HUES64 (cell line): ENCODE measurements around the gene C3AR1.
"Not testable (repeated sequence)": the region's sequence is repeated elsewhere in the genome, so short reads cannot be mapped to it uniquely, and the experiment has no call there.

Source experiments
- H3K27ac ChIP-seq: 2 replicates; pipeline ENCODE4 v1.7.0; 2013; ENCODE audit warnings: low read depth, low read length, inconsistent platforms
- H3K27me3 ChIP-seq: 2 replicates; pipeline ENCODE4 v1.6.1; 2013; ENCODE audit warnings: mild to moderate bottlenecking, low read length; ENCODE audit not compliant: insufficient read depth
- H3K36me3 ChIP-seq: 2 replicates; pipeline ENCODE4 v1.6.1; 2013; ENCODE audit warnings: mild to moderate bottlenecking, low read length; ENCODE audit not compliant: insufficient read depth
- H3K4me1 ChIP-seq: 2 replicates; pipeline ENCODE4 v1.6.1; 2013; ENCODE audit warnings: mild to moderate bottlenecking, low read length, moderate library complexity; ENCODE audit not compliant: insufficient read depth
- H3K4me3 ChIP-seq: 2 replicates; pipeline ENCODE4 v1.5.1; 2013; ENCODE audit warnings: mild to moderate bottlenecking, low read length, moderate library complexity
- H3K9ac ChIP-seq: 2 replicates; pipeline ENCODE4 v1.6.1; 2013; ENCODE audit warnings: mild to moderate bottlenecking, low read depth, low read length
- H3K9me3 ChIP-seq: 2 replicates; pipeline ENCODE4 v1.6.1; 2013; ENCODE audit warnings: low read depth, low read length; ENCODE audit not compliant: insufficient read depth
- WGBS: fragments of 150-250, 120-280 bp; methylation state at CpG from one replicate; pipeline ENCODE4 v1.1.7; 2013; ENCODE audit warnings: missing lambda C conversion rate; 5-methylcytosine and 5-hydroxymethylcytosine counted together

Gene C3AR1

DNA sequence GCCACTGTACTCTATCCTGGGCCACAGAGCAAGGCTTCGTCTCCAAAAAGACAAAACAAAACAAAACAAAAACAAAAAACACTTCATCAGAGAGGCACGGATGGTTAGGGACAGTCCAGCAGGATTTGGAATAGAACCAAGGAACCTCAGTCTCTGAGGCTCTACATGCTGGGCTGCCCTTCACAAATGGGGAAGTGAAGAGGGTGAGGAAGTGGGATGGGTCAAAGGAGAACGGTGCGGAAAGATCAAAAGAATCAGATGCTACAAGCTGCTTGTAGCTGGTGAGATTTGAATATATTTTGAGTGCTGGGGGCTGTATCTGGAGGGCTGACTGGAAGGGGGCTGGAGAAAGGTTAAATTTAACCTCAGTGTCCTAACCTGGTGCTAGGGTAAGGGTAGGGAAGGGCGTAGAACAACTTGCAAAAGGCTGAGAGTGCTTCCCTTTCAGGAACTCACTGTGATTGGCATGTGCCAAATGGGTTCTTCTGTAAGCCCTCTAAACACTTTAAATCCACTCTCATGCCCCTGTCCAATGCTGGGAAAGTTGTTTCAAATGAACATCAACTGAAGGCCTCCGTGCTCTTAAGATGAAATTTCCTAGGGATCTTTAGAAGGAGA, 29.0 kb downstream of the C3AR1 start:
- WGBS, result 33% methylated on average over 6 of the region's 6 CpGs
- peaks cover 50% of the 10 kb centered on the region for H3K4me1 ChIP-seq
- H3K9ac ChIP-seq, result no peak overlapping the region
- H3K9me3 ChIP-seq, result no peaks in the 10 kb centered on the region
- H3K27me3 ChIP-seq, result no peaks in the 10 kb centered on the region
- H3K27ac ChIP-seq, result no peak overlapping the region
- peaks cover 17% of the 10 kb centered on the region for H3K36me3 ChIP-seq
- H3K4me3 ChIP-seq, result no peak overlapping the region

DNA sequence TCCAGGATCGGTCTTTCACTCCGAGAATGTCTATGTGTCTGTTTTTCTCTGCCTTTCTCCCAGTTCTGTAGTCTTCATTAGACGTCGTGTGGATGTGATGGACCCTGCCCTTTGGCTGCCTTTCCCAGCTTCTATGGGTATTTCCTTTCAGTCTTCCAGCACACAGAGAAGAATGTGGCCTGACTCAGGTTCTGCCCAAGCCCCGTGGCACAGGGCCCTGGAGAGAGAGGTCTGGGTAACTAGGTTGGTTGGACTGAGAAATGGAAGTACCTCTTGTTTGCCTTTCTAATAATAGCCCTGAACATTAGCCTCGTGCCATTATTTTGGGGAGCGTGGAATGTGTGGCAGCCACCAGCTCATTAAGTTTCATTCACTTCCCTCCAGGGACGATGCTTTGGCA, 29.8 kb downstream of the C3AR1 start:
- WGBS, result 88% methylated on average over 8 of the region's 8 CpGs
- no peaks in the 10 kb centered on the region for H3K9me3 ChIP-seq
- H3K4me1 ChIP-seq, result peaks cover 50% of the 10 kb centered on the region
- H3K9ac ChIP-seq, result no peak overlapping the region
- no peak overlapping the region for H3K27ac ChIP-seq
- H3K36me3 ChIP-seq, result peaks cover 10% of the 10 kb centered on the region
- H3K27me3 ChIP-seq, result no peaks in the 10 kb centered on the region
- no peak overlapping the region for H3K4me3 ChIP-seq

DNA sequence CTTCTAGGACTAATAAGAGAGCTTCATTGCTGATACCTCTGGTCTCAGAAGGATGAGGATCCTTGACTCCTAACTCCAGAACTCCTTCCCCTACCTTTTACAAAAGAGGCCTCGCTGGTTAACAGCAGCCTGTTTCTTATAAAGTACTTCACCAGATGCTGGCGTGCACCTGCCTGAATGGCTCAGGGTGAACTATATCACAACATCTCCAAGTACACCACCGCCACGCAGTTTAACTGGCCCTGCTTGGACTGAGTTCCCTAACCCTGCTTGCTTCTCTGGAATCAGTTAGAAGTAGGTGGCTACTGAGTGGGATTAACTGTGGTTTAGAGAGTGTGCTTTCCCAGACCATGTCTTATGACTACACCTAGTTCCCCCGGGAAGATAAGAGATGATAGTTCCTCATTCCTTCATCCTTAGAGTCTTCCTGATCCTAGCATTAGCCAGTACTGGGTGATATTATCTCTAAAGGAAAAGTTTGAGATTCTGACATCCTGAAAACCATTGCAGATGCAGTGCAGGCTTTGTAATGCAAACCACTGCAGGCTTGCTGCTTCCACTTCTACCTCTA, 30.6 kb downstream of the C3AR1 start:
- WGBS, result 76% methylated on average over 5 of the region's 5 CpGs
- H3K9ac ChIP-seq, result no peak overlapping the region
- peaks cover 5% of the 10 kb centered on the region; the same call in 1 of the 2 replicates for H3K36me3 ChIP-seq
- H3K27ac ChIP-seq, result no peak overlapping the region
- no peaks in the 10 kb centered on the region for H3K9me3 ChIP-seq
- H3K27me3 ChIP-seq, result no peaks in the 10 kb centered on the region
- peaks cover 50% of the 10 kb centered on the region for H3K4me1 ChIP-seq
- H3K4me3 ChIP-seq, result no peak overlapping the region; the same call in 1 of the 2 replicates

DNA sequence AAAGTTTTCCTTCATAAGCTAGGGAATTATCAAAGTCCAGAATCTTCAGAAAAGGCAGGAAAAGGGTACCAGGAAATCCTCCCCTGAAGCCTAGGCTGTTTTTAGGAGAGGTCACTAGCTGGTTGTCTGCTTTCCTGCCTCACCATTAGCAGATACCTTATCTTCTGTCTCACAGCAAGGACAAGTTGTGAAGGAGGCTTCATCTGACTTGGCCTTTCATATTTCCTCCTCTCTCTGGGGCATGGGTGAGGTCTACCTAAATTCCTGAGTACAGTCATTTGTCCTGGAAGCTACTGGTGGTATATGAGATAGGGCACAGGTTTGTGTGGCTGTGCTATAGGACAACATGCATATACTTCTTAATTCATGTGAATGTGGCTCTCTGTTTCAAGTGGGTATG, 31.4 kb downstream of the C3AR1 start:
- Histone ChIP-seq H3K27me3 (no peaks in the 10 kb centered on the region), H3K4me3 (peak overlapping the region; percentile 78; the same call in 1 of the 2 replicates), H3K4me1 (peaks cover 50% of the 10 kb centered on the region), H3K36me3 (peaks cover 2% of the 10 kb centered on the region; the same call in 1 of the 2 replicates), H3K9ac (no peak overlapping the region), H3K9me3 (no peaks in the 10 kb centered on the region), H3K27ac (no peak overlapping the region)

DNA sequence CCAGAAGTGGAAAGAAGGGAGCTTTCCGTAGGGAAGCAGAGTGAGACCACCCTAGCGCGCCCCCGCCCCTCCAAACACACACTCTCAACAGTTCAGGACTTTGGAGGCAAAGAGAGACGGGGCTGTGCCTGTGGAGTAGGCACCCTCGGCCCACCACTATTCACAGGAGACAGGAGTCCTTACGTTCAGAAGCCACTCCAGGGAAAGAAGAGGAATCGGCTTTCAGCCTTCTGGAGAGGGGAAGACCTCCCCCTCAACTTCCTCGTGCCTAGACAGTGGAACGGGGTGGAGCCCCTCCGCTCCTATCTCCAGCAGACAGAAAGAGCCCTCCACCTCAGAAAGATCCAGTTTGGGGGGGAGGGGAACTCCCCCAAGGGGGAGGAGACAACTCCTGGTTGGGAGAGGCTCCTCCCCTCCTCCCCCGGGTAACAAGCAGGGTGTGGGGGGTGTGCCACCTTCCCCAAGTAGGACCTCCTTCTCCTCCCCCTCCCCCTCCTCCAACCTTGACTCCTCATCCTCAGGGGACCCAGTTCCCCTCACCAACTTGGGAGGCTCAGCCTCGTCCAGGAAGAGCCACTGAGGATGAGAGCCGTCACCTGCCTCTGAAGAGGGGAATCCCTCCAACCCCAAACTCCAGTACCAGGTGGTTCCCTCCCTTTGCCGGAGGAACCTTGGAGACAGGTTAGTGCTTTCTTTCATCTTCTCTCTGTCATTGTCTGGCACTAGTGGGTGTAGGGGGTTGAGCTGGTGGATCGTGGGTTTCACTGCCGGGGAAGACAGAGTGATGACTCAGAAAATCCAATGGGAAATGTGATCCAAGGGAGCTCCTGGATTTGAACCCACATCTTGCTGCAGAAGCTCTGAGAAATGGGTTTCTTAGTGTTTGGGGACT, 32.8 kb downstream of the C3AR1 start:
- Histone ChIP-seq H3K4me3 (peak overlapping the region; percentile 78), H3K9ac (peak overlapping the region; percentile 81), H3K4me1 (peaks cover 39% of the 10 kb centered on the region), H3K36me3 (no peaks in the 10 kb centered on the region), H3K27me3 (no peaks in the 10 kb centered on the region), H3K9me3 (no peaks in the 10 kb centered on the region), H3K27ac (peak overlapping the region; percentile 78)
- 16% methylated on average over 13 of the region's 17 CpGs for WGBS

DNA sequence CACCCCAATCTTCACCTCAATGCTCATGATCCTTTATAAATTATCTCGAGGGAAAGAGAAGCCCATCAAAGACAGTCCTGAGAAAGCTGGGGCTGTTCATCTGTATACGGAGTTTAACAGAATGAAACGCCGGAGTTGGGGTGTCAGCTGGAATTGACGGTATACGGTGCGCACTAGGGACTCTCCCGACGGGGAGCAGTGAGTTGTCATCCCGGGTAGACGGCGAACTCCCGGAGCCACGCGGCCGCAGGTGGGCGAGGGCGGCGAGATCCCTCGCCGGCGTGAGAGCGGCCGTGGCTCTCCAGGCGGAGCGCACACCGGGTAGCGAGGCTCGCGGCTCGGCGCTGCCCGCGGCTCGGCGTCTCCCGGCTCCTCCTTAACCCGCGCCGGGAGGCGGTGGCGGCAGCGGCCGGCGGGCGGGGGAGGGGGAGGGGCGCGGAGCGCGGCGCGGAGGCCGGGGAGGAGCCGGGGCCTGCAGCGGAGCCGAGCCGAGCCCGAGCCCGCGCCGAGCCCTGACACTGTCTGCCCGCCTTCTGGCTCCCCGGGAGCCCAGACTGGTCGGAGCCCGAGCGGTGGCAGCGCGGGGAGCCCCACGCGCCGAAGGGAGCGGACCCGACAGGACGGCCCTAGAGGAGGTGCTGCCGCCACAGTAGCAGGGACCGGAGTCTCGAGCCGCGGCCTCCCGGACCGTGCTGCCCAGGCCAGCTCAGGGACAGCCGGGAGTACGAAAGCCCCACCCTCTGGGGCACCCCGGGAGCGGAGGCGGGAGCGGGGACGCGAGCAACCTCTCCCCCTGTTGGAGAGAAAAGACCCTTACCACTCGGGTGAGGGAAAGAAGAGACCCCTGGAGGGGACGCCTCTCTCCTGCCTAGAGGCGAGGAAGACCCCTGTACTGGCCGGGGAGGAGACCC, 33.7 kb downstream of the C3AR1 start, which contains the start of gene FOXJ2:
FOXJ2 (plus strand) TSS at position 475 of the 911 bp plus-strand sequence. CDS start 7,117 bp downstream, outside the sequence.
- Histone ChIP-seq H3K36me3 (no peaks in the 10 kb centered on the region), H3K9ac (peak within 1 kb of the TSS; percentile 81), H3K27me3 (no peaks in the 10 kb centered on the region), H3K4me1 (peaks cover 35% of the 10 kb centered on the region), H3K4me3 (peak within 1 kb of the TSS; percentile 78), H3K9me3 (no peaks in the 10 kb centered on the region), H3K27ac (peak within 1 kb of the TSS; percentile 78)
- WGBS, result under 1% methylated on average over 92 of the region's 93 CpGs

DNA sequence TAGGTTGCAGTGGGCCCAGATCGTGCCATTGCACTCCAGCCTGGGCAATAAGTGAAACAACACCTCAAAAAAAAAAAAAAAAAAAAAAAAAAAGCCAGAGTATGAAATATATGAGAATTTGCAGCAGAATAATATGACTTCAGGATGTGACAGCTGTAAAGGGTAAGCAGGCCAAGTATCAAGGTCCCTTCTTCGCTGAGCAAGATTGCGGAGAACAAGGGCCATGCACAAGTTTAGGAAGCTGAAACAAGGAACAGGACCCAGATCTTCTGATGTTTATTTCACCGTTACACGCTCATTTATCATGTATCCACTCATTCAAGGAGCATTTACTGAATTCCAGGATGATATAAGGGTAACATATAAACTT, 34.3 kb downstream of the C3AR1 start:
- peak overlapping the region; percentile 78 for H3K4me3 ChIP-seq
- H3K36me3 ChIP-seq, result no peaks in the 10 kb centered on the region
- no peaks in the 10 kb centered on the region for H3K9me3 ChIP-seq
- H3K4me1 ChIP-seq, result peaks cover 31% of the 10 kb centered on the region
- no peak overlapping the region; the same call in 1 of the 2 replicates for H3K27ac ChIP-seq
- WGBS, result 62% methylated on average over 4 of the region's 5 CpGs
- H3K27me3 ChIP-seq, result no peaks in the 10 kb centered on the region
- H3K9ac ChIP-seq, result peak overlapping the region; percentile 56; the same call in 1 of the 2 replicates

DNA sequence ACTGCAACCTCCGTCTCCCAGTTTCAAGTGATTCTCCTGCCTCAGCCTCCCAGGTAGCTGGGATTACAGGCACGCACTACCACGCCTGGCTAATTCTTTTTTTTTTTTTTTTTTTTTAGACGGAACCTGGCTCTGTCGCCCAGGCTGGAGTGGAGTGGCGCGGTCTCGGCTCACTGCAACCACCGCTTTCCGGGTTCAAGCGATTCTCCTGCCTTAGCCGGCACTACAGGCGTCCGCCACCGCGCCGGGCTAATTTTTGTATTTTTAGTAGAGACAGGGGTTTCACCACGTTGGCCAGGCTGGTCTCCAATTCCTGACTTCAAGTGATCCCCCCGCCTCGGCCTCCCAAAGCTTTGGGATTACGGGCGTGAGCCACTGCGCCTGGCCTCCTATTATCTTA, 35.1 kb downstream of the C3AR1 start:
- H3K27ac ChIP-seq, H3K27me3 ChIP-seq, H3K36me3 ChIP-seq, H3K9me3 ChIP-seq, H3K9ac ChIP-seq, H3K4me3 ChIP-seq: not testable (repeated sequence)
- 91% methylated on average over 23 of the region's 23 CpGs for WGBS
- peaks cover 31% of the 10 kb centered on the region for H3K4me1 ChIP-seq

DNA sequence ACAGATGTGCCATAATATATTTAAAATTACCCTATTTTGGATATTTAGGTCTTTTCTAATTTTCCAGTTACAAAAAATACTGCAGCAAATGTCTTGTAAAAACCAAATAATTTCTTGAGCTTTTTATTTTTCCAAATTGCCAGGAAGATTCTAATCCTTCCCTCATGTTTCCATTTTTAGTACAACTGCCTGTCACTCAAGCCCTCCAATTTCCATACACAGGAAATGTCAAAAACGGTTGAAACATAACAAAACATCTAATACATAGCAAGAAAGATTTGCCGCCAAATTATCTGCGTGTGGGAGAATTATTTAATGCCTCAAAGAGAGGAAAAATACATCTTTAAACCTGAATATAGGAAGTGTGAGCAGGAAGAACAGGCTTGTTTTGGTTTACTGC, 36.0 kb downstream of the C3AR1 start:
- 87% methylated on average over 3 of the region's 3 CpGs for WGBS
- H3K9ac ChIP-seq, result no peak overlapping the region

DNA sequence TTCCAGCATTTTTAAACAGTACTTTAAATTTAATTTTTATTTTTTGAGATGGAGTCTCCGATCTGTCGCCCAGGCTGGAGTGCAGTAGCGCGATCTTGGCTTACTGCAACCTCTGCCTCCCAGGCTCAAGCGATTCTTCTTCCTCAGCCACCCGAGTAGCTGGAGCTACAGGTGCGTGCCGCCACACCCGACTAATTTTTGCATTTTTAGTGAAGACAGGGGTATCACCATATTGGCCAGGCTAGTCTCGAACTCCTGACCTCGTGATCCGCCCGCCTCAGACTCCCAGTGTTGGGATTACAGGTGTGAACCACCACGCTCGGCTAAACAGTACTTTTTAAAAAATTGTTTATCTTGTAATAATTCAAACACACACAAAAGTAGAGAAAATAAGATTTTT, 37.9 kb downstream of the C3AR1 start:
- H3K4me1 ChIP-seq, result peaks cover 9% of the 10 kb centered on the region
- H3K9ac ChIP-seq, result no peak overlapping the region
- WGBS, result 95% methylated on average over 13 of the region's 15 CpGs
- H3K27me3 ChIP-seq, result no peaks in the 10 kb centered on the region
- no peak overlapping the region for H3K4me3 ChIP-seq
- no peaks in the 10 kb centered on the region for H3K9me3 ChIP-seq
- no peaks in the 10 kb centered on the region for H3K36me3 ChIP-seq
- no peak overlapping the region for H3K27ac ChIP-seq

More for the DNA sequence above, 36.0 kb downstream of the C3AR1 start:
- H3K36me3 ChIP-seq, result no peaks in the 10 kb centered on the region
- no peaks in the 10 kb centered on the region for H3K27me3 ChIP-seq
- no peaks in the 10 kb centered on the region for H3K9me3 ChIP-seq
- peaks cover 26% of the 10 kb centered on the region for H3K4me1 ChIP-seq
- H3K4me3 ChIP-seq, result no peak overlapping the region
- no peak overlapping the region for H3K27ac ChIP-seq
